G401.6 (cell line): ENCODE data around the gene PRDM15.

Experiments
- FAIRE-seq: peaks from 2 replicates; lab custom pipeline; 2012; peaks lifted over from hg19 to GRCh38; lab: Jason Lieb, UNC

PRDM15 gene

DNA sequence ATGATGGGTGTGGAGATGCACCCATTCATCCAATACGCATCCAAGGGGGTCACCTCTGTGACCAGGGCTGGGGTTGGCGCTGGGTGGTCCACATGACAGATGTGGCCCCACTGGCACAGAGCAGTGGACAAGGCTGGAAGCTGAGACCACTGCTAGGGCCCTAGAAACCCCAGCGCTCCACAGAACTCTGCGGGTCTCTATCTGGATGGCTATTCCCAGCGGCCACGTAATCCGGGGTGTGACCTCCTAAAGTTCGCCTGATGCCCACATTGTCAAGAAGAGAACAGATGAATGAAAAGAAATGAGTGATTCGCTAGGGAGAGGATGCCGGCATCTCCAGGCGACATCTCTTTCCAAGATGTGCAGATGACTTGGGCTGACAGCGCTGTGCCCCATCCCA is 55.2 kb downstream of the PRDM15 start:
- FAIRE-seq = no peak

DNA sequence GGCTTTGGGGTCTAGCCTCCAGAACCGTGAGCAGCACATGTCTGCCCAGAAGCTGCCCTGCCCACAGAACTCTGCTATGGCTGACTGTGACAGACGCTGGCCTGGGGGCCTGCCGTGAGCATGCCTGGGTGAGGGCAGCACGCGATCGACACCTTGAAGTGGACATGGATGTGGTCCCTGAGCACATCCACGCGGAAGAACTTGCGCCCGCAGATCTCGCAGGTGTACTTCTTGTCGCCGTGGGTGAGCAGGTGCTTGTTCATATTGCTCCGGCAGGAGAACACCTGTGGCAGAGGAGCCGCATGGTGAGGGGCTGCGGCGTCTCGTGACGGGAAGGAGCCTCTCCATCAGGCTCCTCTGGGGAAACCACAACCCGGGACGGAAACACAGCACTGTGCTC is 56.0 kb downstream of the PRDM15 start:
- FAIRE-seq = no peak

DNA sequence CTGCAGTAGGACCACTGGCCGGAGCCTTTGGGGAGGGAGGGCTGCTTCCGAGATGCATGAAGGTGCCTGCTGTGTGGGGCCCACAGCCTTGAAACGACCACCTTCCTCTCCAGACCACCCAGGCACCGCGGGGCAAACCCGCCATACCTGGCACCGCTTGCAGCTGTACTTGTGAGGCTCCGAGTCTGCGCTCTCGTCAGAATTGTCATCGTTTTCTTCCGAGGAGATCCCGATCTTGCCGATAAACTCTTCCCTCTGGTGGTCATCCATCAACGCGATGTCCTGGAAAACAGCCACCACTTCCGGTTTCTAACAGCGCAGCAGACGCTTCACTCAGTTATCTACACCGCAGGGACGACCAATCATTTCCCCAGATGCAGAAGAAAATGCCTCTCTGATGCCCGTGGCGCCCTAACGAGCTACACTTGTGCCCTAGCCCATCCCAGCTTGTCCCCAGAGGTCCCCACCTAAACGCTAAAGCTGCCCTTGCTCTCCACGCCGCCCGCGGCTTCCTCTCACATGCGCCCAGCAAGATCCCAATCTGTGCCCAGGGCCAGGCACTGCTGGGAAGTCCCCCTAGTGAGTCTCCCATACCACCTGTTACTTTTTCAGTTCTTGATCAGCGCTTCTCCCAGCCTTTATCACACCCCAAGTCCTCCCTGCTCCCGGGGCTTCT is 57.2 kb downstream of the PRDM15 start:
- no peak for FAIRE-seq

DNA sequence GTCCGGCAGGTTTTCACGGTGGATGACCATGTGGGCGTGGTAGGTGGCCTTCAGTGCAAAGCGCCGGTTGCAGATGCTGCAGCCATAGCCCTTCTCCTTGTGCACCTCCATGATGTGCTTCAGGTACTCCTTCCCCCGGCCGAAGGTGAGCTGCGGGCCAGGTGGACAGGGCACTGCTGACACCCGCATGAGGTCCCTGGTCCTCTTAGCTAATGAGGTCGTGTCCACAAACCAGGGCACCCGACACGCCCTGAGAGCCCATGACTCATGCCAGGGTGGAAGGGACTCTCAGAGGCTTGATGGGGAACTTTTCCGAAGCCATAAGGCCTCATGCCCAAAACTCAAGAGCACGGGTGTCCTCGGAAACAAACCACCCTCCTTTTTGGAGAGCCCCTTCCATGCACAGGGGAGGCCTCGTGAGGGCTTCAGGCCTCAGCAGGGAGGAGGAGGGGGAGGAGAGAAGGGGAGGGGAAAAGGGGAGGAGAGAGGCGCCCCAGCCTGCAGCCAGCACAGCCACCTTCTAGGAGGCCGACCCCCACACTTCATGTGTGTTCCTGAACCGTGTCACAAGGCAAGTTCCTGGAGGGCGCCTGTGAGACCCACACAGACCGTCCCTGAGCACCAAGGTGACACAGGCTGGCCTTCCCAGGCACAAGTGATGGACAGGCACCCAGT is 57.9 kb downstream of the PRDM15 start:
- no peak for FAIRE-seq

DNA sequence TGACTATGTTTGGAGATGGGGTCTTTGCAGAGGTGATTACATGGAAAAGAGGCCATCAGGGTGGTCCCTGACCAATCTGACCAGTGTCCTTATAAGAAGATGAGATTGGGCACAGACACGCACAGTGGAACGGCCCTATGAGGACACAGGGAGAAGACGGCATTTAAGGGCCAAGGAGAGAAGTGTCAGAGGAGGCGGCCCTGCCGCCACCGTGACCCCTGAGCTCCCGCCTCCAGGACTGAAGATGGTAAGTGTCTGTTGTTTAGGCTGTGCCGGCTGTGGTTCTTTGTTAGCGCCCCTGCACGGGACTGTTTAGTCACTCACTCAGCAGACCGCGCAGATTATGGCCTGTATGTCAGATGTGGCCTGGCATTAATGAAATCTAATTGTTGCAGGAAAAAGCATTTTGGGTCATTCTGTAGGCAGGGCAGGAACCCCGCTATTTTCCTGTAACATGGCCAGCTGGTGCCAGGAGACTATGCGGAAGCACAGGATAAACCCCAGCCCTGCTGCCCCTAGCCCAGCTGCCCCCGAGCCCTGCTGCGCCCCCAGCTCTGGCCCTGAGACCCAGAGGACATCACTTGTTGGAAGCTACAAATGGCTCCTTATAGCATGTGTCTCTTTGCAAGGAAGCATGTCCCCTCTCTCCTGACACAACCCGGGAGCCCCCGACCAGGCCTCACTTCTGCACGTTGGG is 58.6 kb downstream of the PRDM15 start:
- no peak for FAIRE-seq

DNA sequence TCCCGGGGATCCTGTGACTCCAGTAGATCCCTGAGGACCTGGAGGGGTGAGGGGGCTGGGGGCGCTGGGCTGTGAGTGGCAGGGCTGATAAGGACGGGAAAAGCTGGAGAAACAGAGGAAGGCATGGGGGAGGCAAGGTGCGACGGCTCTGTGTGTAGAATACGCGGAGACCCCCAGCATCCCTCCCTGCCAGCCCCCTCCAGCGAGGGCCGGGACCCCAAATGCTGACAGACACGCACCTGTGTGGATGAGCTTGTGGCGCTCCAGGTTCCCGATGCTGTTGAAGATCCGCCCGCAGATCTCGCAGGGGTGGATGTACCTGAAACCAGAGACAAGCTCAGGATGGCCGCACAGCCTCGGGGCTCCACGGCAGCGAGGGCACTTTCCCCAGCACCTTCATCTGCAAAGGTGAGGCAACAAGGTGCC is 59.3 kb downstream of the PRDM15 start:
- FAIRE-seq = no peak

DNA sequence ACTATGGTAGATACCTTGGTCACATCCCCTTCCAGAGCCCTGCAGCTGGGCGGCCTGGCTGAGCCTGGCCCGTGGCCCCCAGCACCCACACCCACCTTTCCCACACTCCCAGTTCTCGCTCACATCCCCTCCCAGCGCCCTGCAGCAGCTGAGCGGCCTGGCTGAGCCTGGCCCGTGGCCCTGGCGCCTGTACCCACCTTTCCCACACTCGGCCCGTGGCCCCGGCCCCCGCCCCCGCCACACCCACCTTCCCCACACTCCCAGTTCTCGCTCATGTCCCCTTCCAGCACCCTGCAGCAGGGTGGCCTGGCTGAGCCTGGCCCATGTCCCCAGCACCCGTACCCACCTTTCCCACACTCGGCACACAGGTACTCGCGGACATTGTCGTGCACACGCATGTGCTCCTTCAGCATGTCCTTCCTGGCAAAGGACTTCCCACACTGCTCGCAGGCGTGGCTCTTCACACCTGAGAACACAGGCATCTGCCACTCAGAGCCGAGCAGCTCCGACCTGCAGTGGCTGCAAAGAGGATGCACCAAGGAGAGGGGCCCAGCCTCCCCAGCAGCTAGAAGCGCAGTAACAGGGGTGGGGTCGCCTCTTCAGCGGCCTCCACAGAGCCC is 59.8 kb downstream of the PRDM15 start:
- no peak for FAIRE-seq

DNA sequence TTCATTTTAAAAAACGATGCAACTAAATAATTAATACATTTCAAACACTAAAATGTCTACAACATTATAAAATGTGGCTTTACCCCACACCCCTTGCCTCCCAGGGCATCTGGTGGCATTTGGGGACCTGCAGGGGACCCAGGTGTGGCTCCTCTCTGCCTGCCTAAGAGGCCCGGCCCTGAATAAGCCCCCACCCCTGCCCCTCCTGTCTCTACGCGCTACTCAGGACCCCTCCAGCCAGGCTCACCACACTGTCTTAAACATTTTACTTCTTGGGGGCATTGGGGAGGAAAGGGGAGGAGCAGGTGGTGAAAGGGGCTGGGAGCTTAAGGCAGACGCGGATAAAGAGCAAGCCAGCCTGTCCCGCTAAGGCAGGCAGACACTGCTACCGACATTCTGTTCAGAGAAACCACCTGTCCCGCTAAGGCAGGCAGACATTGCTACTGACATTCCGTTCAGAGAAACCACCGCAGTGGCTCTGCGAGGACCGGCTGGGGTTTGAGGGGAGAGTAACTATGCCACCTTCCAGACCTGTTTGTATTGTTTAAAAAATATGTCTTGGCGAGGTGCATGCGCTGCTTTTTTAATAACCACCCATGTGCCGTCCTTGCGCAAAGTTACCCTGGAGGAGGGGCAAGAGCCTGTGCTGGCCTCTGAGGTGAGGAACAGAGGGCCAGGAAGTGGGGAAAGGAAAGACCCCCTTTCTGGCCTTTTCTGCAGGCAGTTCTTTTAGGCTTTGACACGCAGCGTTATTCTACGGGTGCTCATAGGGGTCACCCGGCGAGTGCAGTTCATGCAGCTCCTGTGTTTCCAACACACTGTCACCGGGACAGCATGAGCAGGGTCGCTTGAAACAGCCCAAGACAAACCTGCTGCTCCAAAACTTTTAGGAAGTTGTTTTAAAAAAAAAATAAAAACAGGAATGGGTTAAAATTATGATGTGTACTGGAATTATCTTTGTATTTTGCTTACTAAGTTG is 61.0 kb downstream of the PRDM15 start:
- no peak for FAIRE-seq

DNA sequence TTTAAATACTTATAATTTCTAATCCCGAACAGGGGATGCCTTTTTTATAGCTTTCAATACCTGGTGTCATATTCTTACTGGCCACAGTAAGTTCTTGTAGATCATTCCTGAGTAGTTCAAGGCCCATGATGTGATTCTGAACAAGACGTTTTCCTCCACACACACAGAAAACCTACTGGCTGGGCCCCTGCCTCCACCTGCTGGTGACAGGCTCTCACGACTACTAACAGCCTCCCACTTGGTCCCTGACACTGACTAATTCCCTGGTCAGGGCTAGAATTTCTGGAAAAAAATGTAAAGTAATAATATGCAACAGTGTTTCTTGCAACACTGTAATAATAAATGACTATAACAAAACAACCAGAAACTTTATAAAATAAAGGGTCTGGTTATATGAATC is 61.9 kb downstream of the PRDM15 start:
- FAIRE-seq = peak; percentile 88

DNA sequence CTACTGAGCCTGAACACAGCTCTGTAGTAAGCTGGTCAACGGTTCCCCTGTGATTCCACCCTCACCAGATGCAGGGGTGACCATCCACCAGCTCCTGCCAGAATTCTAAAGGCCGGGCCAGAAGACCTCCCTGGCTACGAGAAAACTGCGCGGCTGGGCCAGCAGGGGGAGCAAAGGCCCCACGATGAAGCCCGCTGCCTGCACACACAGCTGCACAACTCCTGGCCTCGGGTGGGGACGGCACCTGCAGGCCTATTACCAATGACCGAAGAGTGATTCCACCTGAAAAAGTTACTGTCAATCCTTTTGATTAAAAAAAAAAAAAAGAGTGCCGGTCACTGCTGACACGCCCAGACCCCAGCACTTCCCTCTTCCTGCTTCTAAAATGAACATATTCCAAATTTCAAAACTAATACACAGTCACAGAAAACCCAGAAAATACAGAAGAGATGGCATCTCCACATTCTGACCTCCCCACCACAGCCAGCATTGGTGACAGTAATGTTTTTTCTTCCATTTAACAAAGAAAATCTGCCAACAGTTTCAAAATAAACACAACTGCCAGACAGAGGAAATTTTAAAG is 62.5 kb downstream of the PRDM15 start:
- no peak for FAIRE-seq

DNA sequence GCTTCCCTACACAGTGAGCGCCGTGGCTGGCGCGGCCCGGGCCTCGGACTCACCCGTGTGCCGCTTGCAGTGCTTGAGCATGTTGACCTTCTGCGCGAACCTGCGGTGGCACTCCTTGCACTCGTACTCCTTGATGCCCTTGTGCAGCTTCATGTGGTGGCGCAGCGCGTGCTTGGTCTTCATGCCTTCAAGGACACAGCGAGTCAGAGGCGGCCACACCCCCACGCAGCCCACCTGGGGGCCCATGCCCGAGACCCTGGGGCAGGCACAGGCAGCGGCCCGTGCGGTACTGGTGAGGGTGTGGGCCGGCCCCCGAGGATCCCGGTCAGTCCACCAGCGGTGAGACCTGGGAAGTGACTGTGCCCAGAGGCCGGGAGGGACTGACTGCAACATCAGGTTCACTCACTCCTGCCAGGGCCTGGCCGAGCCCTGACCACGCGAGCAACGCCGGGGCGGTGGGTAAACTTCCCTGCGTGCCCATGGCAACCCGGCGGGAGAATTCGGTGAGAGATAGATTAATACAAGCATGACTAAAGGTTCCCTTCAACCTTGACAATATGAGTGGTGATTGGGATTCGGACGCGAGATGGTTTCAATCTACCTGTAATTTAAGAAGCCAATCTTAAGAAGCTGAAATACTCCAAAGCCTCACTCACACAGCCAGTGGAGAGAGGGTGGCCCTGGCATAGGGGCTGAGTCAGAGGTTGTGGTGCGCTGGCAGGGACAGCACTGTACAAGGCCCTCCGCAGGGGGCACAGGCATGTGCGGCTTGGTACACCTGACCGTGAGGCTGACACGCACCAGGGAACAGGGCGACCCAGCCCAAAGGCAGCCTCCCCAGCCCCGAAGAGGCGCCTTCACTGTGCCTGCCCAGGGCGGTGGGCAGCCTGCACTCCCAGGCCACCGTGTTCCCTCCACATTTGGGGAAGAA is 63.2 kb downstream of the PRDM15 start:
- FAIRE-seq = no peak

DNA sequence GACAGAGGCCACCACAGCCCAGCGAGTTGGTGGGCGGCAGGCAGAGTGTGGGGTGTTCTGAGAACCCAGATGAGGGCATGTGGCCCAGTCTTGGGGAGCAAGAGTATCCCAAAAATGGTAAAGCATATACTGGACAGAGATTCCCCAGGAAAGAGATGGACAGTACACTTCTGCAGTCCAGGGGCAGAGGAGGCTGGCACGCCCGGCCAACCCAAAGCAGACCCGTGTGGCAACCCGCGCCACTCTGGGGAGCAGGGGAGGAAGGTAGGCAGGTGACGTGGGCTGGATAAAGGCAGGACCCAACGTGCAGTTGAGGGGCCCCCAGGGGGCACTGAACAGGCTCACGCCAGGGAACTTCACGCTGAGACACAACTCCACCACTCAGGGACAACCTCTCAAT is 65.9 kb downstream of the PRDM15 start:
- FAIRE-seq = no peak

DNA sequence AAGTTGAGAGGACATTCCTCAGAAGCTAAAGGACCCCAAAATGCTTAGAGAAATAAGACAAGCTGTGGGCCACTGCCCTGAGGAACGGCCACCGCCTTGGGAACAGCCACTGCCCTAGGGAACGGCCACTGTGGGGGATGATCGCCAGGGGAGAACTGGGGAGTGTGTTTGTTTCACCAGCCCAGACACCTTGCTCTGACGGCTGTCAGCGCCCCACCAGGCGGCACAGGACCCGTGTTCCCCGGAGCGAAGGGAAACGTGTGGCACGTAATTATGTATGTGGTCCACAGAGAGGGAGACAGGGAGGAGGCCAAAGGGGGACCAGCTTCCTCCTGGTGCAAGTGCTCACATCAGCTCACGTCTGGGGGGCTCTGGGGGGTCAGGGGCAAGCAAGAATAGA is 66.5 kb downstream of the PRDM15 start:
- FAIRE-seq = no peak

DNA sequence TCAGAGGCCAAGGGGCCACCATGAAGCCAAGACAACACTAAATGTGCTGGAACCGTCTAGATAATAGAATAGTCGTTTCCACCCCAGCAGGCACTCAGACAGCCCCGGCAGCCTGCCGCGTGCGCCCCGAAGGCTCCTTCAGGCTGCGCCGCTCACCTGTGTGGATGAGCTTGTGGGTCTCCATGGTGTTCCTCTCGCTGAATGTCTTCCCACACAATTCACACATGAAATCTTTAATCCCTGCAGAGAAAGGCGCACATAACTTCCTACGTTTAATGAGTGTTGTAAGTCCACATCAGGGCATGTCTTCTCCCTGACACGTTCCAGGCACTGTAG is 68.6 kb downstream of the PRDM15 start:
- no peak for FAIRE-seq

DNA sequence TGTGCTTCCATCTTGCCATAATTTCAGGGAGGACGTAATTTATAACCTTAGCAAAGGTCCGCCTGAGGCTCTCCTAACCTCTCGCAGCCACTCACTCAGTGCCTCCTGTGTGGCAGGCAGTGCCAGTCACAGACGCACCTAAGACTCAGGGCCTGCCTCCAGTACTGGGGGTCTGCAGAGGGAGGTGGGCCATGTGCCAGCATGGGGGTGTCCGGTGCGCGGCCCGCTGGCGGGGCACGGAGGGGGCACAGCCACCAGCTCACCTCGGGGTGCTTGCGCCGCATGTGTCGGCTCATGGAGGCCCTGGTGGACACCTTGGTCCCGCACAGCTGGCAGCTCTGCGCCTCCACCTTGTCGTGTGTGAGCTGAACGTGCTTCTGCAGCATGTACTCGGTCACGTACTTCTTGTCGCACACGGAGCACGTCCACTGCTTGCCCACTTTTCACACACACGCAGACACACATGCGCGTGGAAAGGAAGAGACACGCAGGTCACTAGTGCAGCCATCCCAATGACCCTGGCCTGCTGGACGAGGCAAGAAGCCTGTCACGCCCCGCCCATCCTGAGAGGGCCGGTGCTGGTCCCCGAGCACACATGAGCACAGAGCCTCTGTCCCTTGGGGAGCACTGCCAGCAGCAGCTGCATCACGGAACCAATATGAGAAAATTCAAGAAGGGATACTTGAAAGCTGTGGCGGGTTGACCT is 69.1 kb downstream of the PRDM15 start:
- no peak for FAIRE-seq

DNA sequence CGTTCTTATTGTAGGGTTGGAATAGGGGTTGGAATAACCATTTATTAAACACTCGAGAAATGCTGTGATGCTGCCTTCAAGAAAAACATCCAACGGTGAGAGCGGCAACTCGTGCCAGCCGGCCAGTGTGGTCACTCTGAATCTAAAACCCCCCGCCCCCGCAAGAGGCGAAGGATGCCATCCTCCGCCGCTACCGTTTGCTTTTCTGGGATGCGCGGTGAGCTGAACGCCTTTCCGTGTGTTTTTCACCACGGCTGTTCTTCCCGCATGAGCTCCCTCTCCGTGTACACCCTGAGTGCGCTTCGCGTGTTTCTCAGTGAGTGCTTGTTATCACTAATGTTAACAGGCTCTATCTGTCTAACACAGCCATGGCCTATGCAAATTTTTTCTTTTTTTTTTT is 70.3 kb downstream of the PRDM15 start:
- FAIRE-seq = no peak

DNA sequence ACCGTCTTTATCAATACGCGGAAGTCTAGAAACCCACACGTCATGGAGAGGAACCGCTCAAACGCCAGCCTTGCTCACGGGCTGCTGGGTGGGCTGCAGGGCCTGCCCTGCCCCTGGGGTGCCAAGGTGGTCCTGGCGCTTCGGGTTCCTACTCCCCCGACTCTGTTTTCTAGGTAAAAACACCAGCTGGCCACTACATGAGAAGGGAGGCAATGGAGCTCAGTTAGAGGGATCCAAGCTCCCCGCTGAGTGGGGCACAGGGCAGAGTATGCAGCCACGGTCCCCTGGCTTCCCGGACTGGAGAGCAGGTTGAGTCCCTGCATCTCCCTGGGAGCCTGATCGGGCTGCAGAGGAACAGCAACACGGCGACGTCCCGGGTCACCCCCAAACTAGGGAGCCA is 71.0 kb downstream of the PRDM15 start:
- no peak for FAIRE-seq

DNA sequence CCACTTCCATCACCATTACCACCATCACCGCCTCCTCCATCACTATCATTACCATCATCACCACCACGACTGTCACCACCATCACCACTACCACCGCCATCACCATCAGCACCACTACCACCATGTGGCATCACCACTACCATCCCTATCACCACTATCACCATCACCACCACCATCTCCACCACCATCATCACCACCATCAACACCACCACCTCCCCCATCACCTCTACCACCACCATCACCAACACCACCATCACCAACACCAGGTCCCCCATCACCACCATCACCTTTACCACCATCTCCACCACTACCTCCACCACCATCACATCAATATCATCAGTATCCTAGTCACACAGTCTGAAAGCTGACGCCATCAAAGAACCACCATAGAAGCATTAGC is 72.4 kb downstream of the PRDM15 start:
- no peak for FAIRE-seq

DNA sequence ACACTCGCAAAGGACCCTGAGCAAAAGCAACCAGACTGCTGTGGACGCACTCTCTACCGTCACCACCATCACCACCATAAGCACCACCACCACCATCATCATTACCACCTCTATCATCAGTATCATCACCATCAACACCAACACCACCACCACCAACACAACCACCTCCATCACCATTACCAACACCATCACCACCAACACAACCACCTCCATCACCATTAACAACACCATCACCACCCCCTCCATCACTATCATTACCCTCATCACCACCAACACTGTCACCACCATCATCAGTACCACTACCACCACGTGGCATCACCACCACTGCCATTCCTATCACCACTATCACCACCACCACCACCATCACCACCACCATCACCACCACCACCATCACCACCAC is 73.5 kb downstream of the PRDM15 start:
- no peak for FAIRE-seq

DNA sequence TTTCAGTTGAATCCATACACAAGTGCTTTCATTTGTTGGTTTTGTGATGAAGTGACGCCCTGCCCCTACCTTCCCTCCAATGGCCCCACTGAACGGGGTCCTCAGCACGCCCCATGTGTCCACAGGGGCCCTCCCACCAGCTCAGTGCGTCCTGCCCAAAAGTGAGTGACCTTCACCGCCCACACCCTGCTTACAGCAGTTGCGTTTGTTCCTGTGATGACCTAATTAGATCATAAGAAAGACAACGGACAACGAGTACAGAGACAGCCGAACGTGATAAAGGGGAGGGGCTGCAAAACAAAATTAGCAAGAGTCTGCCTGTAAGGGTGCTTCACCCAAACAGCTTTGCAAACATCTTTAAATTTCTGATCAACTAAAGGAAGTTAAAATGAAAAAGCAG is 74.1 kb downstream of the PRDM15 start:
- no peak for FAIRE-seq
